ENCODE results near the gene PDE6C. TPM values are rescaled to one million over a fixed set of nuclear protein-coding genes. Genes with fewer than 3 reads are reported as not detected.

The PDE6C gene
- total and polyA plus RNA-seq, 4 donors = not detected

DNA sequence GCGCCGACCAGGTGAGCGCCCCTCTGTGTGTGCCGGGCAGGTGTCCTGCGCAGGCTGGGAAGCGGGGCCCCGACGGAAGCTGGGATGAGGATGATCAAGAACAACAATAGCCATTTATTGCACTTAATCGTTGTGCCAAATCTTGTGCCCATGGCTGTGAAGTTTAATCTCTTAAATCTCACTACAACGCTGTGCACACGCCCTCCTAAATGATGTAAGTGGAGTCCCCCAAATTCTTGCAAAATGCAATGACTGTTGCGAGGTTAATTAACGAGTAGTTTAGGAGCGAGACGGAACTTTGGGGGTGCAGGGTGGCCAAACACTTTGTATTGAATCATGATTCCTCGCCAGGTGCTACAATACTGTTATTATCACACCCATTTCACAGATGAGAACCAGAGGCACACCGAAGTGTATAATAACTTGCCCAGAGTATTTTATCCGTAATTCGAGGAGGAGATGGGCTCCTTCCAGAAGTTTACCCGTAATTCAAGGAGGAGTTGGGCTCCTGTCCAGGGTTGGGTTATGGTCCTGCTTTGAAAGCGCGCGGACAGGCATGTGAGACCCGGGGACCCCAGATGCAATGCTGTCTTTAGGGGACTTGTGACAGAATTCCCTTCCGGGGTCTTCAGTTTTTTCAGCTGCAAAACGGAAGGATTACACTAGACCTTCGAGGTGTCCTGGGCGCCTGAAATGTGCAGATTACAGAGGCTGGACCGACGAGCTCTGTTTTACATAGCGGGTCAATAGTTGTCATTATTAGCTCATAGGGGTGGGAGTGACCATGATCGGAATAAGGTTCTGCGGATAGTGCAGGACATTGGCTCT, 44.8 kb upstream of the PDE6C start:
- Histone ChIP-seq H3K9ac (ENCODE audit: insufficient read depth in 1 of 2, low read length in 2 of 2) (no peak overlapping the region), H3K36me3 (ENCODE audit: control insufficient read depth in 4 of 4, insufficient read depth in 4 of 4, low read length in 4 of 4) (no peaks in the 10 kb centered on the region), H3K9me3 (ENCODE audit: control insufficient read depth in 4 of 4, insufficient read depth in 3 of 4, low read length in 3 of 4) (no peaks in the 10 kb centered on the region), H3K27ac (ENCODE audit: low read depth in 1 of 2, low read length in 1 of 2) (no peak overlapping the region), H3K4me1 (ENCODE audit: control insufficient read depth in 5 of 5, insufficient read depth in 5 of 5, low read length in 5 of 5) (peaks cover 0 to 10% (median 0%) of the 10 kb centered on the region in 5 donors), H3K4me3 (no peak overlapping the region), H3K27me3 (ENCODE audit: control insufficient read depth in 3 of 3, insufficient read depth in 3 of 3, low read length in 2 of 3) (peaks cover 7 to 60% (median 56%) of the 10 kb centered on the region in 3 donors)
- TF ChIP-seq, protein P1, sequence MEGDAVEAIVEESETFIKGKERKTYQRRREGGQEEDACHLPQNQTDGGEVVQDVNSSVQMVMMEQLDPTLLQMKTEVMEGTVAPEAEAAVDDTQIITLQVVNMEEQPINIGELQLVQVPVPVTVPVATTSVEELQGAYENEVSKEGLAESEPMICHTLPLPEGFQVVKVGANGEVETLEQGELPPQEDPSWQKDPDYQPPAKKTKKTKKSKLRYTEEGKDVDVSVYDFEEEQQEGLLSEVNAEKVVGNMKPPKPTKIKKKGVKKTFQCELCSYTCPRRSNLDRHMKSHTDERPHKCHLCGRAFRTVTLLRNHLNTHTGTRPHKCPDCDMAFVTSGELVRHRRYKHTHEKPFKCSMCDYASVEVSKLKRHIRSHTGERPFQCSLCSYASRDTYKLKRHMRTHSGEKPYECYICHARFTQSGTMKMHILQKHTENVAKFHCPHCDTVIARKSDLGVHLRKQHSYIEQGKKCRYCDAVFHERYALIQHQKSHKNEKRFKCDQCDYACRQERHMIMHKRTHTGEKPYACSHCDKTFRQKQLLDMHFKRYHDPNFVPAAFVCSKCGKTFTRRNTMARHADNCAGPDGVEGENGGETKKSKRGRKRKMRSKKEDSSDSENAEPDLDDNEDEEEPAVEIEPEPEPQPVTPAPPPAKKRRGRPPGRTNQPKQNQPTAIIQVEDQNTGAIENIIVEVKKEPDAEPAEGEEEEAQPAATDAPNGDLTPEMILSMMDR (IDR thresholded peaks at IDR 0.05; ENCODE audit: control extremely low read depth, extremely low read depth) = no peak
- WGBS, 2 donors = 14 to 17% methylated on average over 33 of the region's 33 CpGs
- no peak for DNase-seq
- no peak for ATAC-seq (ENCODE audit: insufficient read depth, low FRiP score)

DNA sequence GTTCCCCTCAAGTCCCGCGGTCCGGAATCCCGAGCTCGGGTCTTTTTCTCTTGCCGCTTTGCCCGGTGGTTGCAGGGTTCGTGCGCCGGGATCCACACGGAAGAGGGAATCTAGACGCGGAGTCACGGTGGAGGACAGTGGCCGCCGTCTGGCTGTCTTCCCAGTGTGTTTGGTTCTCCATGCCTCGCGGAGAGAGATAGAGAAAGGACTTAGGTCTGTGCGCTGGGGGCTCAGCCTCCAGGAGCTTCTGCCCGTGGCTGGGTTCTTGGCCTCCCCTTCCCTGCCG, 44.3 kb upstream of the PDE6C start:
- ATAC-seq (ENCODE audit: insufficient read depth, low FRiP score) (no peak), DNase-seq (peak in 1 of 3 donors; percentile 29)
- no peak overlapping the region for H3K9ac ChIP-seq (ENCODE audit: insufficient read depth in 1 of 2, low read length in 2 of 2)
- H3K27me3 ChIP-seq (ENCODE audit: control insufficient read depth in 3 of 3, insufficient read depth in 3 of 3, low read length in 2 of 3) = peaks cover 7 to 60% (median 56%) of the 10 kb centered on the region in 3 donors
- no peaks in the 10 kb centered on the region for H3K36me3 ChIP-seq (ENCODE audit: control insufficient read depth in 4 of 4, insufficient read depth in 4 of 4, low read length in 4 of 4)
- no peaks in the 10 kb centered on the region for H3K9me3 ChIP-seq (ENCODE audit: control insufficient read depth in 4 of 4, insufficient read depth in 3 of 4, low read length in 3 of 4)
- no peak overlapping the region for H3K27ac ChIP-seq (ENCODE audit: low read depth in 1 of 2, low read length in 1 of 2)
- WGBS, 2 donors = 12 to 16% methylated on average over 21 of the region's 21 CpGs
- peaks cover 0 to 11% (median 0%) of the 10 kb centered on the region in 5 donors for H3K4me1 ChIP-seq (ENCODE audit: control insufficient read depth in 5 of 5, insufficient read depth in 5 of 5, low read length in 5 of 5)
- H3K4me3 ChIP-seq = no peak overlapping the region
- TF ChIP-seq, protein P1 (IDR thresholded peaks at IDR 0.05; ENCODE audit: control extremely low read depth, extremely low read depth) = no peak

DNA sequence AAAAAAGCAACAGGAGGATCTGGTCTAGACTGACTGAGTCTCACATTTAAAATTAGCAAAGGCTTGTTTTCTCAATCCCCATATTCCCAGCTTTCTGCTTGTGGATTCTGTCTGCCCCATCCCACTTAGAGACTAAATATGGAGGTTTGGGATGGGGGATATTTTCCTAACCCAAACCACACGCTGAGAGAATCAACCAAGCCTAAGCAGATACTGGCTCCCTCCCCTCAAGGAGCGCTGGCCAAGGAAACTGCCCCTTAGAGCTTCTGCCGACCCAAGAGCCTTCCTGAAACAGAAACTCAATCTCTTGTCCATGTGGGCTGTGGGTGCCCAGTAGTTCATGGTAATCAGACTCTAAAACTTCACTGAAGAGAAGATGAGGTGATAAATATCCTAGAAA, 42.0 kb upstream of the PDE6C start:
- Histone ChIP-seq H3K36me3 (ENCODE audit: control insufficient read depth in 4 of 4, insufficient read depth in 4 of 4, low read length in 4 of 4) (no peaks in the 10 kb centered on the region), H3K4me3 (no peak overlapping the region), H3K9ac (ENCODE audit: insufficient read depth in 1 of 2, low read length in 2 of 2) (no peak overlapping the region), H3K4me1 (ENCODE audit: control insufficient read depth in 5 of 5, insufficient read depth in 5 of 5, low read length in 5 of 5) (peaks cover 0 to 11% (median 0%) of the 10 kb centered on the region in 5 donors), H3K9me3 (ENCODE audit: control insufficient read depth in 4 of 4, insufficient read depth in 3 of 4, low read length in 3 of 4) (no peaks in the 10 kb centered on the region), H3K27me3 (ENCODE audit: control insufficient read depth in 3 of 3, insufficient read depth in 3 of 3, low read length in 2 of 3) (peaks cover 7 to 55% (median 49%) of the 10 kb centered on the region in 3 donors), H3K27ac (ENCODE audit: low read depth in 1 of 2, low read length in 1 of 2) (no peak overlapping the region)
- no peak for ATAC-seq (ENCODE audit: insufficient read depth, low FRiP score)
- no peak for DNase-seq
- WGBS, 2 donors = 70 to 78% methylated on average over 3 of the region's 3 CpGs
- TF ChIP-seq, protein P1 (IDR thresholded peaks at IDR 0.05; ENCODE audit: control extremely low read depth, extremely low read depth) = no peak
